HepG2 (cell line): ENCODE results near the gene GNA15. TPM values are rescaled to one million over a fixed set of nuclear protein-coding genes. Genes with fewer than 3 reads are reported as not detected.

Source experiments
- BHLHE40 ChIP-seq: IDR thresholded peaks from 2 replicates; pipeline ENCODE4 v1.6.1; 2011; ENCODE audit warnings: low read length, improper control_type of control experiment
- EED ChIP-seq: sonication (generic); formaldehyde crosslinking; IDR thresholded peaks from 2 replicates; pipeline ENCODE4 v1.5.0; 2020; ENCODE audit warnings: mild to moderate bottlenecking, missing genetic modification reagents
- ELF4 ChIP-seq: sonication (generic); formaldehyde crosslinking; IDR thresholded peaks from 2 replicates; pipeline ENCODE4 v1.5.0; 2020; ENCODE audit warnings: missing genetic modification reagents, mild to moderate bottlenecking, moderate library complexity, borderline replicate concordance
- FOXO4 ChIP-seq: sonication (generic); formaldehyde crosslinking; conservative IDR thresholded peaks from 2 replicates; pipeline ENCODE4 v1.8.1; 2023; ENCODE audit warnings: missing genetic modification reagents
- HNRNPLL ChIP-seq: fragments of 200-400 bp; formaldehyde crosslinking; IDR thresholded peaks from 2 replicates; pipeline ENCODE4 v1.6.1; 2017; ENCODE audit warnings: mild to moderate bottlenecking, low read depth, low read length; ENCODE audit not compliant: poor library complexity, severe bottlenecking
- IKZF1 ChIP-seq: fragments of 450-650 bp; IDR thresholded peaks from 2 replicates; pipeline ENCODE4 v1.7.1; 2016
- JARID2 ChIP-seq: sonication (generic); formaldehyde crosslinking; IDR thresholded peaks from 2 replicates; pipeline ENCODE4 v1.8.1; 2023; ENCODE audit warnings: missing genetic modification reagents, inconsistent platforms; ENCODE audit not compliant: insufficient replicate concordance
- JUND ChIP-seq: sonication (generic); formaldehyde crosslinking; IDR thresholded peaks from 2 replicates; pipeline ENCODE4 v1.8.0; 2022; ENCODE audit warnings: mild to moderate bottlenecking, missing genetic modification reagents
- MXI1 ChIP-seq: IDR thresholded peaks from 3 replicates; pipeline ENCODE4 v1.6.1; 2012; ENCODE audit warnings: low read depth, low read length, inconsistent platforms, borderline replicate concordance
- PATZ1 ChIP-seq: sonication (generic); formaldehyde crosslinking; IDR thresholded peaks from 2 replicates; pipeline ENCODE4 v1.4.0; 2020; ENCODE audit warnings: missing genetic modification reagents
- PAWR ChIP-seq: sonication (generic); formaldehyde crosslinking; IDR thresholded peaks from 2 replicates; pipeline ENCODE4 v1.4.0; 2020; ENCODE audit warnings: missing genetic modification reagents, mild to moderate bottlenecking, borderline replicate concordance
- PTBP1 ChIP-seq: fragments of 200-400 bp; formaldehyde crosslinking; IDR thresholded peaks from 2 replicates; pipeline ENCODE4 v1.6.1; 2018; ENCODE audit warnings: low read length, low read depth; ENCODE audit not compliant: poor library complexity, severe bottlenecking
- TCF12 ChIP-seq, 2 experiments: fragments of 450-650 bp in 1 of 2; sonication (generic) in 1 of 2; formaldehyde crosslinking in 1 of 2; IDR thresholded peaks; 2 replicates each; pipeline versions ENCODE4 v1.6.1 to v1.8.0; 2017 to 2022; ENCODE audit warnings: antibody characterized with exemption in 1 of 2, mild to moderate bottlenecking in 1 of 2, missing genetic modification reagents in 1 of 2, moderate library complexity in 1 of 2
- THAP11 ChIP-seq: IDR thresholded peaks from 2 replicates; pipeline ENCODE4 v1.6.1; 2016; ENCODE audit warnings: missing biosample characterization, missing genetic modification reagents
- TP53 ChIP-seq: sonication (generic); formaldehyde crosslinking; conservative IDR thresholded peaks from 2 replicates; pipeline ENCODE4 v1.4.0; 2020; ENCODE audit warnings: missing genetic modification reagents
- ZBTB8A ChIP-seq: sonication (generic); formaldehyde crosslinking; IDR thresholded peaks from 2 replicates; pipeline ENCODE4 v1.4.0; 2020; ENCODE audit warnings: mild to moderate bottlenecking, low read depth, missing genetic modification reagents, borderline replicate concordance
- ZNF12 ChIP-seq: sonication (generic); formaldehyde crosslinking; IDR thresholded peaks from 2 replicates; pipeline ENCODE4 v1.5.0; 2020; ENCODE audit warnings: missing genetic modification reagents
- ZNF30 ChIP-seq: sonication (generic); formaldehyde crosslinking; IDR thresholded peaks from 2 replicates; pipeline ENCODE4 v1.5.0; 2020; ENCODE audit warnings: mild to moderate bottlenecking, missing genetic modification reagents
- ZNF33B ChIP-seq: sonication (generic); formaldehyde crosslinking; IDR thresholded peaks from 2 replicates; pipeline ENCODE4 v1.5.1; 2020; ENCODE audit warnings: mild to moderate bottlenecking, missing genetic modification reagents
- ZNF350 ChIP-seq: sonication (generic); formaldehyde crosslinking; IDR thresholded peaks from 2 replicates; pipeline ENCODE4 v1.4.0; 2020; ENCODE audit warnings: mild to moderate bottlenecking, low read depth, missing genetic modification reagents, borderline replicate concordance
- ZNF552 ChIP-seq: sonication (generic); formaldehyde crosslinking; IDR thresholded peaks from 2 replicates; pipeline ENCODE4 v1.9.0; 2022; ENCODE audit warnings: missing genetic modification reagents, mild to moderate bottlenecking, borderline replicate concordance
- ZNF687 ChIP-seq: sonication (generic); formaldehyde crosslinking; IDR thresholded peaks from 2 replicates; pipeline ENCODE4 v1.5.1; 2020; ENCODE audit warnings: mild to moderate bottlenecking, missing genetic modification reagents, moderate library complexity
- ZNF737 ChIP-seq: sonication (generic); formaldehyde crosslinking; IDR thresholded peaks from 2 replicates; pipeline ENCODE4 v1.5.0; 2020; ENCODE audit warnings: missing genetic modification reagents, mild to moderate bottlenecking, borderline replicate concordance
- polyA plus RNA-seq, 8 experiments: library from polyadenylated mRNA; depleted of rRNA in 3 of 8; stranded (reverse) in 7 of 8; unstranded in 1 of 8; fragments of >200 nt; fragmentation: Illumina TruSeq in 4 of 8; extraction: Trizol in 4 of 8; gene quantifications; 2 replicates each; pipeline versions ENCODE4 v1.2.1 to v1.2.3, GENCODE V29; 2011 to 2016; ENCODE audit warnings: low read depth in 4 of 8, missing spikeins in 1 of 8, mixed read lengths in 1 of 8; ENCODE audit not compliant: insufficient read depth in 1 of 8
- total RNA-seq, 5 experiments: library from RNA; depleted of rRNA; stranded (reverse); fragments of >200 nt; fragmentation: Illumina TruSeq; extraction: Trizol; gene quantifications; 2 replicates each; pipeline ENCODE4 v1.2.3, GENCODE V29; 2016; ENCODE audit warnings: low read depth in 1 of 5

Gene GNA15
- total and polyA plus RNA-seq, 2 of the 13 experiments (the other 11 are each of a cell fraction or from before 2014, with no cell fraction given): not detected

- TF ChIP-seq HNRNPLL (peak; percentile 21), PTBP1 (no peak), IKZF1 (no peak), TCF12 (IDR thresholded peaks at IDR 0.05) (no peak), TCF12 (CRISPR knock-in tag; IDR thresholded peaks at IDR 0.05) (no peak), FOXO4 (CRISPR knock-in tag) (0 out of 2 replicates have a peak, but pooled peaks have one; percentile 77), ZNF687 (CRISPR knock-in tag) (peak; percentile 49; the same call in 1 of the 2 replicates), JUND (CRISPR knock-in tag) (no peak), JARID2 (CRISPR knock-in tag) (no peak), ZNF350 (CRISPR knock-in tag) (no peak), MXI1 (no peak), ZBTB8A (CRISPR knock-in tag) (no peak), ZNF12 (CRISPR knock-in tag) (no peak), ZNF737 (CRISPR knock-in tag) (no peak), EED (CRISPR knock-in tag) (0 out of 2 replicates have a peak, but pooled peaks have one; percentile 63), PATZ1 (CRISPR knock-in tag) (no peak), ZNF30 (peak; percentile 71; the same call in 1 of the 2 replicates), BHLHE40 (no peak), ELF4 (CRISPR knock-in tag) (no peak), ZNF33B (no peak), ZNF552 (CRISPR knock-in tag) (no peak), TP53 (CRISPR knock-in tag) (no peak), THAP11 (CRISPR knock-in tag) (no peak), PAWR (CRISPR knock-in tag) (no peak)
Observed at GRCh38 chr19:3097442-3097871, 38.4 kb upstream of the GNA15 start (continued).
